PC-9 (cell line): ENCODE results near the gene KATNIP. TPM values are rescaled to one million over a fixed set of nuclear protein-coding genes. Genes with fewer than 3 reads are reported as not detected.

Experiments used
- BruUV-seq: library from RNA; stranded (reverse); fragments of 400-500 nt; replicated peaks from 2 replicates; lab custom pipeline; 2021; lab: Mats Ljungman, UMichigan
- CTCF ChIA-PET: fragments of 300-600 bp; sonication (Branson Sonifier 250); formaldehyde crosslinking; loops from one replicate; lab custom pipeline; 2022; ENCODE audit warnings: antibody characterized with exemption; lab: Charles Lee
- POLR2A ChIA-PET: fragments of 300-600 bp; sonication (Branson Sonifier 250); formaldehyde crosslinking; loops from one replicate; lab custom pipeline; 2022; ENCODE audit warnings: antibody characterized with exemption; ENCODE audit not compliant: unreplicated experiment; lab: Charles Lee
- DNase-seq, 2 experiments: peaks; one replicate each; pipeline versions ENCODE4 v3.0.0 to v3.0.0-alpha.2; 2015 to 2022; ENCODE audit warnings: mixed read lengths in 1 of 2
- H2AFZ ChIP-seq: fragments of 200-600 bp; sonication (generic); 2 replicates; pipeline ENCODE4 v1.8.1; 2017; ENCODE audit warnings: antibody characterized with exemption
- H3F3A ChIP-seq: fragments of 200-600 bp; sonication (generic); 2 replicates; pipeline ENCODE4 v1.8.1; 2017; ENCODE audit warnings: antibody characterized with exemption, mild to moderate bottlenecking, low read depth; ENCODE audit not compliant: insufficient read depth
- H3K27ac ChIP-seq: fragments of 200-600 bp; sonication (generic); 2 replicates; pipeline ENCODE4 v1.6.1; 2016; ENCODE audit warnings: mixed run types
- H3K27me3 ChIP-seq: fragments of 200-600 bp; sonication (generic); 2 replicates; pipeline ENCODE4 v1.6.1; 2016; ENCODE audit warnings: low read depth, mixed run types; ENCODE audit not compliant: insufficient read depth
- H3K36me3 ChIP-seq: fragments of 200-600 bp; sonication (generic); 2 replicates; pipeline ENCODE4 v1.6.1; 2016; ENCODE audit warnings: low read depth, mixed run types
- H3K4me1 ChIP-seq: fragments of 200-600 bp; sonication (generic); replicated peaks from 2 replicates; pipeline ENCODE4 v1.6.1; 2016; ENCODE audit warnings: mixed run types; ENCODE audit not compliant: insufficient read depth
- H3K4me2 ChIP-seq: fragments of 200-600 bp; sonication (generic); 2 replicates; pipeline ENCODE4 v1.6.1; 2017; ENCODE audit warnings: mixed run types
- H3K4me3 ChIP-seq: fragments of 200-600 bp; sonication (generic); 2 replicates; pipeline ENCODE4 v1.6.1; 2016; ENCODE audit warnings: mixed run types
- H3K79me2 ChIP-seq: fragments of 200-600 bp; sonication (generic); 2 replicates; pipeline ENCODE4 v1.6.1; 2017; ENCODE audit warnings: low read depth, mixed run types
- H3K9me2 ChIP-seq: fragments of 200-600 bp; sonication (generic); 2 replicates; pipeline ENCODE4 v1.8.1; 2017; ENCODE audit warnings: mild to moderate bottlenecking; ENCODE audit not compliant: insufficient read depth
- H3K9me3 ChIP-seq: fragments of 200-600 bp; sonication (generic); 2 replicates; pipeline ENCODE4 v1.8.1; 2016; ENCODE audit warnings: low read depth; ENCODE audit not compliant: insufficient read depth
- H4K20me1 ChIP-seq: fragments of 200-600 bp; sonication (generic); 2 replicates; pipeline ENCODE4 v1.8.1; 2017; ENCODE audit not compliant: insufficient read depth
- EZH2 ChIP-seq: fragments of 200-600 bp; sonication (generic); IDR thresholded peaks from 2 replicates; pipeline ENCODE4 v1.8.0; 2017; ENCODE audit warnings: antibody characterized with exemption, low read depth
- intact Hi-C: fragments of 100-400 bp; cut with micrococcal nuclease; formaldehyde crosslinking; loops from one replicate; pipeline ENCODE4 v1.10.0; 2022; ENCODE audit not compliant: unreplicated experiment
- total RNA-seq: library from RNA; stranded (reverse); gene quantifications from 2 replicates; pipeline ENCODE4 v1.2.3, GENCODE V29; 2021
- TF ChIP-seq, protein P1 (sequence below): fragments of 200-600 bp; sonication (generic); conservative IDR thresholded peaks from 2 replicates; pipeline ENCODE4 v1.6.1; 2017; ENCODE audit warnings: mixed run types, antibody characterized with exemption, mild to moderate bottlenecking, moderate library complexity

Gene KATNIP
- total RNA-seq, 1 experiment from 2014 or later = 64.8 TPM

- DNase-seq = no peak
- Histone ChIP-seq H3K4me1 (peaks cover 29% of the 10 kb centered on the region), H3K36me3 (0 out of 2 replicates have a peak, but pooled peaks cover 9% of the 10 kb centered on the region), H3K27me3 (no peaks in the 10 kb centered on the region), H3K27ac (no peak overlapping the region), H3K9me2 (no peaks in the 10 kb centered on the region), H3F3A (no peaks in the 10 kb centered on the region), H4K20me1 (peaks cover 35% of the 10 kb centered on the region), H2AFZ (peak overlapping the region; percentile 82), H3K4me2 (peak overlapping the region; percentile 99), H3K79me2 (peaks cover 59% of the 10 kb centered on the region), H3K4me3 (peak overlapping the region; percentile 98), H3K9me3 (no peaks in the 10 kb centered on the region)
- intact Hi-C loops = no loop called here
- POLR2A ChIA-PET = interaction anchor here (0.5 to 0.8 kb wide), 7 partner anchors 10 to 285 kb away, joined by 4 to 18 read pairs (median 6); no protein-coding TSS in a partner anchor
- CTCF ChIA-PET = interaction anchor here (0.6 to 0.7 kb wide), 2 partner anchors 33 to 868 kb away, joined by 3 to 4 read pairs; no protein-coding TSS in a partner anchor
- TF ChIP-seq, protein P1, sequence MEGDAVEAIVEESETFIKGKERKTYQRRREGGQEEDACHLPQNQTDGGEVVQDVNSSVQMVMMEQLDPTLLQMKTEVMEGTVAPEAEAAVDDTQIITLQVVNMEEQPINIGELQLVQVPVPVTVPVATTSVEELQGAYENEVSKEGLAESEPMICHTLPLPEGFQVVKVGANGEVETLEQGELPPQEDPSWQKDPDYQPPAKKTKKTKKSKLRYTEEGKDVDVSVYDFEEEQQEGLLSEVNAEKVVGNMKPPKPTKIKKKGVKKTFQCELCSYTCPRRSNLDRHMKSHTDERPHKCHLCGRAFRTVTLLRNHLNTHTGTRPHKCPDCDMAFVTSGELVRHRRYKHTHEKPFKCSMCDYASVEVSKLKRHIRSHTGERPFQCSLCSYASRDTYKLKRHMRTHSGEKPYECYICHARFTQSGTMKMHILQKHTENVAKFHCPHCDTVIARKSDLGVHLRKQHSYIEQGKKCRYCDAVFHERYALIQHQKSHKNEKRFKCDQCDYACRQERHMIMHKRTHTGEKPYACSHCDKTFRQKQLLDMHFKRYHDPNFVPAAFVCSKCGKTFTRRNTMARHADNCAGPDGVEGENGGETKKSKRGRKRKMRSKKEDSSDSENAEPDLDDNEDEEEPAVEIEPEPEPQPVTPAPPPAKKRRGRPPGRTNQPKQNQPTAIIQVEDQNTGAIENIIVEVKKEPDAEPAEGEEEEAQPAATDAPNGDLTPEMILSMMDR = no peak
- no peak for TF ChIP-seq EZH2
- BruUV-seq = no TSS peak
Observed at GRCh38 chr16:27549464-27549745, 539 bp upstream of the KATNIP start.

DNA sequence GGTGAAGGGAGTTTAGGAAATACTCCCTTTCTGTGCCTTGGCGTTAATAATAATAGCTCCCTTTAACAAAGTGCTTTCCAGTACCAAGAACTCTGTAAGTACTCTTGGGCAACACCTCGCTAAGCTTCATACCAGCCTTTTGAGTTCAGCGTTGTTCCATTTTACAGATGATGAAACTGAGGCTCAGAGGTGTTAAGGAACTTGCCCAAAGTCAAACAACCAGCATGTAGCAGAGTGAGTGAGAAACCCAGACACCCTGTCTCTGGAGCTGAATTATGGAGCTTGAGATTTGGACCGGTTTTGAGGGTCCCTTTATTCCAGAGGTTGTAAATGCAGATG, 607 bp downstream of the KATNIP start:
- peak overlapping the region; percentile 84 for H3K4me2 ChIP-seq
- peaks cover 29% of the 10 kb centered on the region for H3K4me1 ChIP-seq
- no peaks in the 10 kb centered on the region for H3K9me2 ChIP-seq
- H4K20me1 ChIP-seq = peaks cover 40% of the 10 kb centered on the region
- BruUV-seq = no TSS peak
- H3F3A ChIP-seq = no peaks in the 10 kb centered on the region
- H3K4me3 ChIP-seq = peak overlapping the region; percentile 98
- H2AFZ ChIP-seq = peak overlapping the region; percentile 88
- H3K79me2 ChIP-seq = peaks cover 67% of the 10 kb centered on the region
- TF ChIP-seq, protein P1 = no peak
- TF ChIP-seq EZH2 = no peak
- H3K9me3 ChIP-seq = no peaks in the 10 kb centered on the region
- no peaks in the 10 kb centered on the region for H3K27me3 ChIP-seq
- ChIA-PET POLR2A (interaction anchor here (0.6 kb wide), 2 partner anchors 38 to 118 kb away, joined by 3 to 7 read pairs; no protein-coding TSS in a partner anchor), CTCF (interaction anchor here (0.5 to 1.4 kb wide), 2 partner anchors 541 to 1314 kb away, joined by 4 to 5 read pairs; no protein-coding TSS in a partner anchor)
- no peak for DNase-seq
- 0 out of 2 replicates have a peak overlapping the region, but pooled peaks have one; percentile 11 for H3K27ac ChIP-seq
- intact Hi-C loops = loop anchor here (2.0 kb wide), 1 partner anchor 28 kb away; no protein-coding TSS in a partner anchor
- 0 out of 2 replicates have a peak, but pooled peaks cover under 1% of the 10 kb centered on the region for H3K36me3 ChIP-seq

- BruUV-seq = no TSS peak
Observed at GRCh38 chr16:27551036-27551435, 1.1 kb downstream of the KATNIP start.

More at GRCh38 chr16:27551036-27551435, 1.1 kb downstream of the KATNIP start:
- peak overlapping the region; percentile 84 for H3K4me2 ChIP-seq
- no peak overlapping the region for H3K27ac ChIP-seq
- TF ChIP-seq, protein P1 = no peak
- TF ChIP-seq EZH2 = no peak
- ChIA-PET POLR2A (no interaction called here), CTCF (interaction anchor here (1.4 kb wide), 1 partner anchor 540 kb away, joined by 5 read pairs; no protein-coding TSS in a partner anchor)
- no peaks in the 10 kb centered on the region for H3K9me3 ChIP-seq
- no peak overlapping the region for H2AFZ ChIP-seq
- H4K20me1 ChIP-seq = peaks cover 35% of the 10 kb centered on the region
- no peaks in the 10 kb centered on the region for H3K27me3 ChIP-seq
- no peaks in the 10 kb centered on the region for H3K36me3 ChIP-seq
- H3K4me1 ChIP-seq = peaks cover 29% of the 10 kb centered on the region
- H3K4me3 ChIP-seq = peak overlapping the region; percentile 98
- intact Hi-C loops = loop anchor here (2.0 kb wide), 1 partner anchor 28 kb away; no protein-coding TSS in a partner anchor
- H3K9me2 ChIP-seq = no peaks in the 10 kb centered on the region
- H3K79me2 ChIP-seq = peaks cover 67% of the 10 kb centered on the region
- no peak for DNase-seq
- H3F3A ChIP-seq = no peaks in the 10 kb centered on the region
